Stimulated activated CD4-positive, alpha-beta T cell treated with anti-CD3 and anti-CD28 coated beads, Interleukin-2, amount 100 ng/mL, for 4 hours (primary cell): ENCODE measurements around the gene SH3GL2.

Source experiments
- DNase-seq: peaks from one replicate; pipeline ENCODE4 v3.0.0-alpha.2; 2020; ENCODE audit warnings: low read depth

Gene SH3GL2

DNA sequence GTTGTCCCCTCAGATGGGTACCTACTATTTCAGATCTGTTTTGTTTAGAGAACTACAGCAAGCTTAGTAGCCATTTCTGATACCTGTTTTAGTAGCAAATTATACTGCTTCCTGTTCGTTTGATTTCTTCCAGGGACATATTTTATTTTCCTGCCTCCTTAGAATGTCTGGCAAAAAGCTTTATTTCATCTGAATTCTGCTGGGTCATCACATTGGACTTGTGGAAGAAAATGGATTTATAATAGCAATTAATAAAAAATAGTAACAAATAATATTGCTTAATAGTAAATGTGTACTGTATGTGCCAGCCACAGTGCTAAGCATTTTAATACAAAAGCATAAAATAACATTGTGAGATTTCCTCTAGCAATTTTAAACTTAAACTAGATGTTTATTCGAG lies 79.4 kb downstream of the SH3GL2 start:
- no peak for DNase-seq

DNA sequence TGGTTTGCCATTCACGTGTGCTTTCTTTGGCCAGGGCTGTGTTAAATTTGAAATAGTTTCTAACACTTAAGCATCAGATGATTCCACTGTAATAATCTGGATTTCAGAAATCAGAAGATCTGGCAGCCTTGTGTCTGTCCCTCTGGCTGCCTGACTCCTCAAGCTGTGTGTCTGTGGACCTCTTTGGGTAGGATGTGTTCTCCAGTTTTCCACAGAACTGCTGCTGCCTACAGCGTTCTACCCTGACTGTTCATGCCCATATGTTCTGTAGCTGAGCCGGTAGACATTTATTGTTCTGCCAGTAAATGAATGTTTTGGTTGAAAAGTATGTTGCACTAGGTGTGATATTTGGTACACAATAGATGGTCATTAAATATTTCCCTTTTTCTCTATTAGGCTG lies 81.3 kb downstream of the SH3GL2 start:
- no peak for DNase-seq

DNA sequence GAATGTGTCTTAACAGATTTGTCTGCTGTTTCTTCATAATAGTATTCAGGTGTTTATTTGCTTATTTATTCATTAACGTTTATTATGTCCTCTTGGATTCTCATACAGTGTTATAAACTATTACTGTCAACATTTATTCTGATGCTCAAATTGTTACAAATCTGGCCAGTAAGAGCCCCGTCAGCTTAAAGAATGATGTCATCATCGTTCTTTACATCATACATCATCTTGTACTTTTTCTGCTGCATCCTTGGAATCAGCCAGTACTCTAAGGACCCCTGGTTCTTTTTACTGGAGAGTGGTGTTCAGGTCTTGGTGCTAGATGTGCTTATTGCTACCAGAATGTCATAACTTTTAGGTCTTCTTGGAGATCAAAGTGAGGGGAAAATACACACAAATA lies 86.6 kb downstream of the SH3GL2 start:
- no peak for DNase-seq

DNA sequence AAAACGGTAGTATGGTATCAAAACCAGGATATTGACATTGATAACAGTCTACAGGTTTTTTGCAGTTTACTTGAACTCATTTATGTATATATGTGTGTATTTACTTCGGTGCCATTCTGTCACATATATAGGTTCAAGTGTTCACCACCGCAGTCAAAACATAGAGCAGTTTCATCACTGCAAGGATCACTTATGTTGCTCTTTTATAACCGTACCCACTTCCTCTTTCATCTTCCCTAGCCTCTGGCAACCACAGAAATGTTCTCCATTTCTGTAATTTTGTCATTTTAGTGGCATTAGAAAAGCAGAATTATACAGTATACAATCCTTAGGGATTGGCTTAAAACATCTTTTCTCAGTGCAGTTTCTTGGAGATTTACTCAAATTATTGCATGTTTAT lies 90.3 kb downstream of the SH3GL2 start:
- DNase-seq, result no peak

DNA sequence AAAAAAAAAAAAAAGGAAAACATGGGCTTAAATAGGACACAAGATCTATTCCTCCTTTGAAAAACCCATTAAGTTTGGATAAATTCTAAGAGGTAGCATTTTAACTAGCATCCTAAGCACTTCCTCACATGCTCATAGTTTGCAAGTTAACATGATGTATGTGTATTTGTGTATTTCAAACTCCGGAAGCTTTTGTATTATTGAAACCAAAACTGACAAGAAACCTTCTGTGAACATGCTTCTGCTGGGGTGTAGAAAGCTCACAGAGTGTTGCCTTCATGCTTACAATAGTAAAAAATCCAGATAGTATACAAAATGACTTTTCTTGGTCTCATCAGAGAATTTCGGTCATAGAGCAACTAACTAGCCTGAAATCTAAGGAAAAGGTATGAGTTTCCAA lies 103.8 kb downstream of the SH3GL2 start:
- DNase-seq, result no peak

DNA sequence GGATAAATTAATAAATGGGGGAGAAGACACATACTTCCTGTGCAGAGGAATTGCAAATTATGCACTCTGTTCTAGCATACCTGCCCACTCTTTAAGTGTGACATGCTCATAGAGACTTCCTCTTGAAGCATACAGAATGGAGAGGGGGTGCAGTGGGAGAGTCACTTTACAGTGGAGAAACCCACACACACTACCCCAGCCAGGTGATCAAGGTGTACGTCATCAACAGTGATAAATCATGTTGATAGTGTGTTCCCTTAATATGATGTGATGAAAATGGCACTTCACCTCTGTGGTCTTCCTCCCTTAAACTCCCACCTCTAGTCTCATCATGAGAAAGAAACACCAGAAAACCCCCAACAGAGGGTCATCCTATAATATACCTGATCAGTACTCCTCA lies 110.0 kb downstream of the SH3GL2 start:
- no peak for DNase-seq

DNA sequence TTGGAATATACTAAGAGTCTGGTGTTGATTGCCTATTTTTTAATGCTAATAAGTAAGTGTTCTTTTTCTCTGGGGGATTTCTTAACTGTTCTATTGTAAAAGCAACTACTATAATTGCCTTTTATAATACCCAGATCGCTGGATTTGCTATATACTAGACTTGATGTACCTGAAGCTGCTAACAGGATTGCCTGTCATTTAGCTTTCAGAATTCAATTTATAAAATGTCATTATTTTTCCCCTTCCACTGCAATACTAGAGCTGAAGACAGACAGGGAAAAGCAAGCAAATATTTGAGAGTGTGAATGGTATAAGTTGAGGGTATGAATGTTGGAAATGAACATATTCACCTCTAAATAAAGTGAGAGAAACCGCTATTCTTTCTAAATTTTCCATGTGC lies 115.5 kb downstream of the SH3GL2 start:
- DNase-seq, result no peak

DNA sequence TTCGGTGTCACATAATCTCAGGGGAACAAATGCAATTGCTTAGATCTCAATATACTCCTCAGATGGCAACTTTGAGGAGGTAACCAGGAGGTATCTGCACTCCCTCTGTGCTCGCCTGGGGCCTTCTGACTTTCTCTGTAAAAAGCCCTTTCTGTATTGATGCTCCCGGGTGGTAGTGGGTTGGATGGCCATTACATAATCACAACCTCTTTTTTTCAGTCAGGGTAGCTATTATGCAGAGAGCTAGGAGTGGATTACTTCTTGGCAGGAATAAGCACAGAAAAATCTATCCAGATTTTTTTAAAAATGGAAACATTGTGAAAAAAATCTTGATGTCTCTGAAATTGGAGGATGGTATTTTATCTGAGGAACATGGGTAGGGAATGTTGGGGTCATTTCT lies 116.6 kb downstream of the SH3GL2 start:
- no peak for DNase-seq

DNA sequence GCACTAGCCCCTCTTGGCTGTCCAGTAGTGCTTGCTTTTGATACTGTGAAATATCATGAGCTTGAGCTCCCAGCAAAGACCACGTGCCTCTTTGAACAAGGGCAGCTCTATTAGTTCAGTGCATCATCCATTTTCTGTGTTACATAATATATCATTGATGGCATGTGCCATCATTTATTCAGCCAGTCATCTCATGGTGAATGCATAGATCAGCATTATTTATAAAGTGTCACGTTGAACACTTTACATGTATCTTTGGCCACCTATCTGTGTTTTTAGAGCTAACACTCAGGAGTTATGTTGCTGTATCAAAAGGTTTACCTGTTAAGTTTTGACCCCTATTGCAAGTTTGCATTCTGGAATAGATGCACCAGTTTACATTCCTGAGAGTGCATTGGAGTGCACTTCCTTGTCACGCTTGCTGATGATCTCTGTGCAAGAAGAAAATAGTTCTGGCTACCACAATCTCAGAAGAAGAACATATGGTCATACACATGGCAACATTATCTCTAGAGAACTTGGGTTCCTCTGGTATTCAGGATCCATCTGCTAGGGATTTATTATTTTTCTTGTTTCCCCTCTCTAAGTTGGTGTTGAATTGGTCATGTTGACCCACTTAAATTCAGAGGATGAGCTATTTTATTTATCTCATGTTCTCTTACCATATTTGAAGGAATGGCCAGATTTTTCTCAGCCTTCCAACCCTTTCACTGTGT lies 120.9 kb downstream of the SH3GL2 start:
- no peak for DNase-seq

DNA sequence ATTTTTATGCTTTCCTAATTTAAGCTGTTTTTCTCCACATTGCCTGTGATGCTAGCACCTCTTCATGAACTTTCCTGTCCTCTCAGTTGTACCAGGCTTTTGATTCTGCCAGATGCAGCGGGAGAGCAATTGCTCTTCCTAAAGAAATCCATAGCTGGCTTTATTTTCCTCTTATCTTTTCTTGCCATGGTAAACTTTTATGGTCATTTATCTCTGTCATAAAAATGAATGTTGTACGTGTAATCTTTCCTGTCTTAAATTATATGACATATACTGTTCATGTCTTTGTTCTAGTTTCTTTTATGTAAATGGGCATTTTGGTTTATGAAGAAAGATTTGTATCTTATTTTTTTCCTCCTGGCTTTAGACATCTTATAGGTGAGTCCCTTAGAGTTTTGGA lies 127.5 kb downstream of the SH3GL2 start:
- DNase-seq, result no peak

DNA sequence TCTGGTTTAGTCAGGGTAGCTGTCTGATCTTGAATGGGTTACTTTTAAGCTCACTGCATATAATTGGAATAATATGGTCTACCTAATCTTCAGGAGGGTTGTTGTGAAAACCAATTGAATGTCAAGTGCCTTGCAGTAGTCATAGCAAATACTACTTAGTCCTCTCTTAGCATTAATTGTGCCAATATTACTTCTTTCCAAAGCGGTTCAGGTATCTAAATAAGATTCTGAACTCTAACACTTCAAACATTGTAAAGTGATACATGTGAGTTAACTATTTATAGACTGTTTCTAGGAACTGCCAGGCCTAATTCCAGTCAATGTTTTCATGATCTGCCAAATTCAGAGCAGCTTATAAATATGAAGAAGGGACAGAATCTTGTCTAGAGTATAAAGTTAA lies 140.2 kb downstream of the SH3GL2 start:
- no peak for DNase-seq

DNA sequence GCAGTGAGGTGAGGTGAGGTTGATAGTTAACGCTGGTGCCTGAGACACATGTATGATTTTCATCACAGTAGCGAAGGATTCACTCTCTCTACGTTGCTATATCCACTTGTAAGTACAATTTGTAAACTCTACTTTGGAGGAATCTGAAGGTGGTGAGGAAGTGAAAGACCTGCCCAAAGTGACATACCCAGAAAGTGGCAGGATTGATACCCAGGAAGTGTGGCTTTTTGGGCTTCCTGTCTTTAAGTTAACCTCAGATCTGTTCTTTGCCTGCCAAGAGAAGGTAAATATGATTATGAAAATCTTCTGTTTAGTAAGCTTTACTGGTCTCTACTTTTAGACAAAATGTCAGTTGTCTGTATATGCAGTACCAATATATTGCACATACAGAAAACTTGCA lies 143.1 kb downstream of the SH3GL2 start:
- DNase-seq, result no peak

DNA sequence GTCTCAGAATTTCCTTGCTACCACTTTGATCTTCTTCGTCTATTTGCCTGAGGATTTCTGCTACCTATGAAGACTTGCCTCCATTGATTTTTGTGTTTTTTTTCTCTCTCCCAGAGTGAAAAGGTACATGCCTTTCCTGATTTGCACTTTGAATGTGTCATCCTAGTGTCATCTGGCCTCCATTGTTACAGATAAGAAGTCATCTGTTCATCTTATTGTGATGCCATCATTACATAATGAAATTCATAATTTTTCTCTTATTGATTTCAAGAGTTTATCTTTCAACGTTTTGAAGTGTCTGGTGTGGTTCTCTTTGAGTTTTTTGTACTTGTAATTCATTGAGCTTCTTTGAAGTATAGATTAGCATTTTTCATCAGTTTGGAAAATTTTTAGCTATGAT lies 144.8 kb downstream of the SH3GL2 start:
- DNase-seq, result no peak

DNA sequence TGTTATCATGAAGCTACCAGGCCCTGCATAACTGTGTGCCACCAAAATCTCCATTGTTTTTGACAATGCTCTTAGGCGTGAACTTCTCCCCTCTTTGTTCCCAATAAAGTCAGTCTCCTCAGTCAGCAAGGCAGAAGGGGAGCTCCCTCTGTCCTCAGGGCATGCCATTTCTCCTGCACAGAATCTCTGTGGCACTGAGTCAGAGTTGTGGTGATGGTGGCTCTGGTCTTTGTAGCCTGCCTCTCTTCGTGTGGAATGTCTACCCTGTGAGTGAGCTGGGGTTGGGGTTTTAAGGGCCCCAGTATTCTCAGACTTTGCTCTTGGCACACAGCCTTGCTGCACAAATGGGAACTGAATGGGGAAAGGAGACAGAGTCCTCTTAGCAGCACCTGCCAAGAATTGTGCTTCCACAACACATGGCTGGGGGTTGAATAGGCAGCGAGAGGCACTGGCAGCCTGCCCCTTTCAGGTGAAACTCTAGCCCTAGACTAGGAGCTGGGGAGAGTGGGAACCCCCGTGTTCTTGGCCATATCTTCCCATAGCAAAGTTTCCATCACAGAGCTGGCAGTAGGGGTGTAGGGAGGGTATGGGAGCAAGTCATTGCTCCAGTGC lies 146.6 kb downstream of the SH3GL2 start:
- DNase-seq, result no peak

DNA sequence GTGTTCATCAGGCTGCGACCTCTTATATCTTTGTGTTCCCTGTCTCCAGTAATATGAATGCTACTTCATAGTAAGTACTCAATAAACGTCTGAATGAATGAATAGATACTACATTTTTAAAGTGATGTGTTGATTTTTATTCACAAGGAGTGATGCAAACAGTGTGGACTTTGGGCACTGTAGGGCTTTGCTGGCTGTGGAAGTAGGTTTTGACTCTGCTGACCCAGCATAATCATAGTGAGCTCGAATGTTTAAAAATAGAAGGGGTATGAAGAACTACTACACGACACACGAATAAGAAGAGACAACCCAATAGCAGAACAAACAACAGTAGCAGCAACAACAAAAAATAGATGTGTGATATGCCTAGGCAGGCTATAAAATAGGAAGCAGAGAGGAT lies 147.4 kb downstream of the SH3GL2 start:
- DNase-seq, result no peak

DNA sequence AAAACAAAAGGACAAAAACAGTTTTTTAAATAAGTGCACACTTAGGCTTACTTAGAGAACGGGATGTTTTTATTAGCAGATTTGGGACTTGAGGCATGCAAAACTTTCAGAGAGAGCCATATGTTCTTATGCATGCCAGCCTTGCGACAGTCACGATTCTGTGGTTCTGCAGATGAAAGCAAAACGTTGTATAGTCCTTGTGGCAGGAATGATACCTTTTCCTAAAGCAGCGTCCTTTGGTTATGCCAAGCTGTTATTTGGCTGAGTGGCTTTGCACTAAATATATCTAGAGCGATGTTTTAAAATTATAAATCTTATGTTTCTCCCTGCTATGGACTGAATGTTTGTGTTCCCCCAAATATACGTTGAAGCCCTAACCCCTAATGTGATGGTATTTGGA lies 152.0 kb downstream of the SH3GL2 start:
- DNase-seq, result no peak

DNA sequence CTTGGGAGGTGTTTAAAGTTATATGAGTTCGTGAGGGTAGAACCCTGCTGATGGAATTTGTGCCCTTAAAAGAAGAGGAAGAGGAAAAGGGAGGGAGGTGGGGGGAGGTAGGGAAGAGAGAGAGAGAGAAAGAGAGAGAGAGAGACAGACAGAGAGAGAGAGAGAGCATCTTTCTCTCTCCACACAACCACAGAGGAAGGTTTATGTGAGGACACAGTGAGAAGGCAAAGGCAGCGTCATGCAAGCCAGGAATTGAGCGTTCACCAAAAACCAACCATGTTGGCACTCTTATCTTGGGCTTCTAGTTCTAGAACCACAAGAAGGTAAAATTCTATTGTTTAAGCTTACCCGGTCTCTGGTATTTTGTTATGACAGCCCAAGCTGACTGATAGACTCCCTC lies 152.4 kb downstream of the SH3GL2 start:
- no peak for DNase-seq

DNA sequence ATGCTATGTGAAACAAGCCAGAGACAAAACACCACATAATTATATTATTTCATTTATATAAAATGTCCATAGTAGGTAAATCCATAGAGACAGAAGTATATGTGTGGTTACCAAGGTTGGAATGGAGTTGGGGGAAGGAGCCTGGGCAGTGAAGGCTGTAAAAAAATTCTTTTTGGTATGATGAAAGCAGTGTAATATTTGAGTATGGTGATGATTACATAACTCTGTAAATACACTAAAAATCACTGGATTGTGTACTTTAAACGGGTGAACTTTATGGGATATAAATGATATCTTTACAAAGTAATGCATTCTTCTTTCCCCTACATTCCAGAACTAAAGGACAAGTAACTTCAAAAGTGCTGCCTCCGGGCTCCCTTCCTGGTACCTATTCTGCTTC lies 155.8 kb downstream of the SH3GL2 start:
- DNase-seq, result no peak

DNA sequence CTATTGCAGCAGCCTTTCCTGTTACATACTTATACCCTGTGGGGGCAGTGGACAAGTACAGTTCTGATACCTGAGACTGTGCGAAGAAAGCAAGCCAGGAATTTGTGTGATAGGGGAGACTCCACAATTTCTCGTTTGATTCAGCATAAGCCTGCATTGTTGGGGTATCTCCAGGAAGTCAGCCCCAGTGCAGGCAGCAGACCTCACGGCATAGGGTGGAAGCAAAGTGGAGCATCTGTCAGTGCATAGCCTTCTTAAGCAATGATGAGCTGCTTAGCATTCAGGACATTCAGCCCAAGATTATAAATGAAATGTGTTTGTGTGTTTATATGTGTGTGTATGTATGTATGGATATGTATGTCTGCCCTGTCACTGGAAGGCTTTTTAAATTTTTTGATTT lies 157.0 kb downstream of the SH3GL2 start:
- no peak for DNase-seq

DNA sequence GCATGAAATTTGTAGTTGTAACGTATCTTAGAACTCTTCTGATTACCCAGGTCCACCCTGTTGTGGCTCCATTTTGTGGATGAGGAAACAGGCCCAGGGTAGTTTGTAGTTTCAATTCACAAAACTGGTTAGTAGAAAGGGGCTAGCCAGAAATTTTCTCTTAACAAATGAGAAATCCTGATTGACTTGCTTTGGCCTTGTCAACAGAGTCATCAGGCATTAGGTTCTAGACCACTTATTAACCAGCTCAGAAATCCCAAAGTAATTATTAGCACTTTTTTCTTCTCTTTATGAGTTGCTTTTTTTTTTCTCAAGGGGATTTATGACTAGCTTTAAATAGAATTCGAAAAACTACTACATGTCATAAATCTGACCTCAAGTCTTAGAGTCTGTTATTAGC lies 160.2 kb downstream of the SH3GL2 start:
- no peak for DNase-seq

DNA sequence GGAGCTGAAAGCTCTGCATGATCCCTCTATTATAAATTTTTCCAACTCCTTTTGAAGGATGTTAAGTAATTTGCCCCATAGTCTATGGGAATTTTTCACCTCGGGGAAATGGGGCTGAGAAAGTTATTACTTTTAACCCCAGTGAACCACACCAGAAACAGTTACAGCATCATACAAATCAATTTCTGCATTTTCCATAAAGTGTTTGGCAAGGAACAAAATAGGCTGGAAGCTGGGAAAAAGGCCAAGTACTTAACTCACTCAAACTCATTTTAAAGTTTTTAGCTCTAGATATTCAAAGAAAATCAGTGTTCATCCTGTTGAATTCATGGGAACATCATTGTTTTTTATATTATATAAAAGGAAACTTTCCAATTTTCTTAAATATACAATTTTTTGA lies 160.9 kb downstream of the SH3GL2 start:
- no peak for DNase-seq

DNA sequence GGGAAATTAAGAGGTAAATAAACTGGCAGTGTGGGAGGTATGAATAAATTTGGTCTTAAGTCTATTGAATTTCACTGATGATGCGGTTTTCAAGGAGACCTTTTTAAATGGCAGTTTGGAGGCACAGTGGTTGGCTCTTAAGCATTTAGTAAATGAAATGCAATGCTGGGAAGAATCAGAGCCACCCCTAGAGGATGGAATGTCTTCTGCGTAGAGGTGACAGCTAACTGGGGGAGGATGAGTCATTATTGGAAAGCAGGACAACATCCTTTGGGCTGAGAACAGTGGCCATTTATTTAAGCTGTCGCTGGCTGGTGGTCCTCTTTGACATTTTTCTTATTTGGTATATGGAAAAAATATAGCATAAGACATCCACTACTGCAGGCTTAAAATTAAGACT lies 163.2 kb downstream of the SH3GL2 start:
- DNase-seq, result no peak

DNA sequence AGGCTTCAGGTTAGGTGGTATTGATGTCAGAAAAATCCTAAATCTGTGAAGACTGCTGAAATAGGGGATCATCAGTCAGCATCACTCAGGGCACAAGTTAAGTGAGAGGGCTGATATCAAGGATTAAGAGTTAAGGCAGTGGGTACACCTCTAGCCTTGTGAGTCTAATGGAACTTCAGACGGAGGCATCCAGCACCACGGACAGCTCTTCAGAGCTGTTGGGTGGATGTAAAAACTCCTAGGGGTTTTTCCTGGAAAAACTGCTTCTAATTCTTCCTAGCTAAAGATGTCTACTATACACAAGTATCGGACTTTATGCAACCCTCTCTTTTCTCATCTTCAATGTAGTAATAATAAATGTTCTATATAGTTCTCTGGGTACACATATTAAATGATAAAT lies 165.9 kb downstream of the SH3GL2 start:
- no peak for DNase-seq

DNA sequence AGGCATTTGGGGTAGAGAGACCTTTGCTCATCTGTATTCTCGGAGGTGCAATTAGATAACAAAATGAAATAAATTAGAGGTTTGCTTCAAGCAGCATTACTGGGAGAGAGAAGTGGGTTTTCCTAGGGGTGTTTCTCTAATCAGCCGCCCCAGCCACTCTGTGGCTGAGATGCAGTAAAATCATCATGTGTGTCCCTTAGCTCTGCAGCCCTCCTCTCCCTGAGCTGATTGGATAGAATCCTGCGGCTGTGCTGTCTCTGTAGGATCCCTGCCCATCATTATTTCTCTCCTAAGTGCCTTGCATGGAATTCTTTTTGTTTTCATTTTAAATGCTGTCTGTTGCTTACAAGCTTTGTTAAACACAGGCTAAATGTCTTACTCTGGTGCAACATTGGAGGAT lies 171.4 kb downstream of the SH3GL2 start:
- DNase-seq, result no peak
